ENCODE results near the gene SLC38A2.
A peak's percentile ranks its signal among the peaks of the same experiment; 100 is the strongest.

Gene SLC38A2

GRCh38 chr12:46364300-46364696, 8.3 kb downstream of the SLC38A2 start:
- Histone ChIP-seq H3K36me3 (ENCODE audit: insufficient read depth, low read length) (peaks cover 100% of the 10 kb centered on the region), H3K4me3 (ENCODE audit: low read depth in 1 of 2, low read length in 2 of 2) (no peak overlapping the region), H4K20me1 (ENCODE audit: insufficient read depth, low read length) (peaks cover 92% of the 10 kb centered on the region), H3K79me2 (ENCODE audit: insufficient read depth, low read length) (peaks cover 50% of the 10 kb centered on the region), H3K4me2 (ENCODE audit: insufficient read depth, low read length) (peak overlapping the region; percentile 16; the same call in 1 of the 2 replicates), H3K9ac (ENCODE audit: low read depth, low read length) (no peak overlapping the region), H3K27me3 (ENCODE audit: insufficient read depth, low read length, poor library complexity) (no peaks in the 10 kb centered on the region), H3K27ac (ENCODE audit: low read length) (no peak overlapping the region), H3K4me1 (ENCODE audit: insufficient read depth, low read length) (peaks cover 39% of the 10 kb centered on the region), H3K9me3 (ENCODE audit: insufficient read depth, low read length, severe bottlenecking) (no peaks in the 10 kb centered on the region), H2AFZ (ENCODE audit: low read depth, low read length) (no peak overlapping the region)
- TF ChIP-seq EZH2 (IDR thresholded peaks at IDR 0.05; ENCODE audit: borderline replicate concordance, low read depth, low read length, severe bottlenecking) (no peak), CTCF (IDR thresholded peaks at IDR 0.05; ENCODE audit: borderline replicate concordance, extremely low read depth, low read length, poor library complexity, severe bottlenecking) (no peak)
- DNase-seq = no peak
- no peak for ATAC-seq (ENCODE audit: insufficient read depth, low read depth)

- Histone ChIP-seq H3K9ac (ENCODE audit: low read depth, low read length) (no peak overlapping the region), H3K27me3 (ENCODE audit: insufficient read depth, low read length, poor library complexity) (no peaks in the 10 kb centered on the region), H4K20me1 (ENCODE audit: insufficient read depth, low read length) (peaks cover 87% of the 10 kb centered on the region), H3K4me3 (ENCODE audit: low read depth in 1 of 2, low read length in 2 of 2) (no peak overlapping the region), H2AFZ (ENCODE audit: low read depth, low read length) (no peak overlapping the region), H3K27ac (ENCODE audit: low read length) (no peak overlapping the region), H3K4me1 (ENCODE audit: insufficient read depth, low read length) (peaks cover 33% of the 10 kb centered on the region), H3K36me3 (ENCODE audit: insufficient read depth, low read length) (peaks cover 98% of the 10 kb centered on the region), H3K4me2 (ENCODE audit: insufficient read depth, low read length) (peak overlapping the region; percentile 16; the same call in 1 of the 2 replicates), H3K79me2 (ENCODE audit: insufficient read depth, low read length) (peaks cover 44% of the 10 kb centered on the region), H3K9me3 (ENCODE audit: insufficient read depth, low read length, severe bottlenecking) (no peaks in the 10 kb centered on the region)
- no peak for TF ChIP-seq CTCF (IDR thresholded peaks at IDR 0.05; ENCODE audit: borderline replicate concordance, extremely low read depth, low read length, poor library complexity, severe bottlenecking)
- TF ChIP-seq EZH2 (IDR thresholded peaks at IDR 0.05; ENCODE audit: borderline replicate concordance, low read depth, low read length, severe bottlenecking) = no peak
- ATAC-seq (ENCODE audit: insufficient read depth, low read depth) = no peak
- DNase-seq = no peak
These were observed 8.8 kb downstream of the SLC38A2 start for GRCh38 chr12:46363582-46364299.

- Histone ChIP-seq H4K20me1 (ENCODE audit: insufficient read depth, low read length) (peaks cover 82% of the 10 kb centered on the region), H3K9me3 (ENCODE audit: insufficient read depth, low read length, severe bottlenecking) (no peaks in the 10 kb centered on the region), H3K9ac (ENCODE audit: low read depth, low read length) (no peak overlapping the region), H3K27me3 (ENCODE audit: insufficient read depth, low read length, poor library complexity) (no peaks in the 10 kb centered on the region), H3K36me3 (ENCODE audit: insufficient read depth, low read length) (peaks cover 91% of the 10 kb centered on the region), H3K4me2 (ENCODE audit: insufficient read depth, low read length) (no peak overlapping the region), H3K79me2 (ENCODE audit: insufficient read depth, low read length) (peaks cover 37% of the 10 kb centered on the region), H3K4me3 (ENCODE audit: low read depth in 1 of 2, low read length in 2 of 2) (no peak overlapping the region), H3K4me1 (ENCODE audit: insufficient read depth, low read length) (peaks cover 26% of the 10 kb centered on the region), H3K27ac (ENCODE audit: low read length) (no peak overlapping the region), H2AFZ (ENCODE audit: low read depth, low read length) (no peak overlapping the region)
- DNase-seq (no peak), ATAC-seq (ENCODE audit: insufficient read depth, low read depth) (no peak)
- TF ChIP-seq CTCF (IDR thresholded peaks at IDR 0.05; ENCODE audit: borderline replicate concordance, extremely low read depth, low read length, poor library complexity, severe bottlenecking) = no peak
- no peak for TF ChIP-seq EZH2 (IDR thresholded peaks at IDR 0.05; ENCODE audit: borderline replicate concordance, low read depth, low read length, severe bottlenecking)
These were observed 9.5 kb downstream of the SLC38A2 start for GRCh38 chr12:46362895-46363581.
